ENCODE measurements around the gene PIGK.
A peak's percentile ranks its signal among the peaks of the same experiment; 100 is the strongest.

The PIGK gene

DNA sequence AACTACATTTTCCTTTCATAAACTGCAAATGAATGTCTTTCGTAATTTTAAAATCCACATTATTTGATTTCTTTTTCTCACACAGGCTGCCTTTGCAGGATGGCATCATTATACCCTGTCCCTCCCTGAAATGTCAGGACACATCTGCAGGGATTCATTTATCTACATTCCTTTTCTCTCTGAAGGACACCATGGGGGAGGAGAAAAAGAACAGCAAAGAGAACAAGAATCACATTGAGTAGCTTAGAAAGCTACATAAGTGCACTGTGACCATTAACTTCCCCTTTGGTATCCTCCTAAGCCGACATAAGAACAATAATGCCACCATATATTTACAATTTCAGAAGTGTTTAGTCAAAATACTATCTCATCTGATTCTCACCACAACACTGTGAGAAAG, 129.5 kb downstream of the PIGK start:
- no peak for DNase-seq

DNA sequence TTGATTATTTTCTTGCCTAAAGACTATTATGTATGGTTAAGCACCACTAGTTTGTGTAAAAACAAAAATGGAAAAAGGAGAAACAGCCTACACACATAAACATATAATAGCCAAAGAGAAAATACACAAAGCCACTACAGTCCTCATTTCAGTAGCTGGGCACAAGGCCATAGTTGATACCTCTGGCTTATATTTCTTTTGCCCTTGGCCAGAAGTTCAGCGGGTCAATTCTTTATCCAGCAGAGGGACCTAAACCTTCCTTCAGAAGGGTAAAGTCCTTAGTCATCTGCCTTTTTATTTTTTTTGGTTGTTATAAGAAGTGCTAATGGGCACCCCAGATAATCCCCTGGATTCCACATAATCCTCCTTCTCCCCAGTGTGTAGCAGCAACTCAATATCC, 134.1 kb downstream of the PIGK start:
- no peak for DNase-seq

DNA sequence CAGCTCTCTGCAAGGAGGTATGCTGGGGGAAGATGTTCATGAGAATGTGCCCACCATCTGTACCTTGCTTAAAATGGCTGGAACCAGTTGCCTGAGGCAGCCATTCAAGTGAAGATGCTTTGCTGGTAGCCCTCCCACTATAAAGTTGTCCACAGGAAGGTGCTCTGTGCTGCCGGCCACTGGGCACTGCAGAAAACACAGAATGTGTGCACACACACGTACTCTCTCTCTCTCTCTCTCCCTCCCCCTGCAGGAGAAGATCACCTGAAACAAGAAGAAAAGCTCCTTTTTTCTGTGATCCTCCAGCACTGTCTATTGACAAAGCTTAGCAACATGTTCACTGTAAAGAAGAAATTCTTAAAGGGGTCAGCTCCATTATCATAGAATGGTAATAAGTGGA, 134.8 kb downstream of the PIGK start:
- no peak for DNase-seq

DNA sequence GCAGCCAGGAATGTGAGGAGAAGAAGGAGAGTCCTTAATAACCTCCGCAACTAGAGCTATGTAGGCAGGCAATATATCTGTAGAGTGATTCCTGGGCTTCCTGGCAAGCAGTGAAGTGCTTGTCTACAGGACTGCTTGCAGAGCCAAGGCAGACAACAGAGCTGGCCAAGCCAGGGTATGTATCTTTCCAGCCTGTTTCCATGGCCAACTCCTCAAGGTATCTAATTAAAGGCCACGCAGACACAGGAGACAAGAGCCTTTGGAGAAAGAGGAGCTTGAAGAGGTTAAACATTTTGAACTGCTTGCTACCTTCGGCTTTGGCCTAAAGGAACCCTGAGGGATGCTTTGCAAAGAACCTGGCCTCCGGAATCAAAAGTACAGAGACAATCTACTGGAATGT, 137.4 kb downstream of the PIGK start:
- no peak for DNase-seq

- no peak for DNase-seq
These were observed 142.5 kb downstream of the PIGK start for GRCh38 chr1:77076759-77077158.

GRCh38 chr1:77068013-77068412, 151.2 kb downstream of the PIGK start:
- DNase-seq, result peak; percentile 9

DNA sequence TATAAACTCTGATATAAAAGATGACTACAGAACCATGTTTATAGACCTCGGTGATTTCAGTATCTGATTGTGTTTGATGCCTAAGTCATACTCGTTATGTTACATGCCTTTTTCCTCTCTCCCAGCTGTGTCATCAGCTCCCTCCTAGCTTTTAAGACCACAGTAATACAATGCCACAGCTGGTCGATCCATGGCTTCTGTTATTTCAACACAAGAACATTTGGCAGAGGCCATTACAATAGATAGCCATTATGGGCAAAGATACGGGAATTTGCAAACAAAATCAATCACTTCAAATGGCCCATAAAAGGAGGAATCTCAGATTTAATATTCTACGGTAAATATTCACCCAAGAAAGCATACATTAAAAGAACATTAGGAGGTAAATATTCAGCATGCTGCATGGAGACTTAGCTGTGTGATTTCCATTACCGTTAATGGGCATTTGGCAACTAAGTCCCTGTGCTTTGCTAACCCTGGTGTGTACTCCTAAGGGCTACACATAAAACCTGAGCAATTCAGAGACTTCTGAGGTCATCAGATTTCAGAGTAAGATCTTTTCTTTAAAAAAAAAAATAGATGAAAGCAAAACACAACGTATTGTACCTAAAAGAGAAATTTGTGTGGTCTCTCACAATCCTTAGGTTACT, 153.4 kb downstream of the PIGK start:
- DNase-seq, result peak; percentile 6

DNA sequence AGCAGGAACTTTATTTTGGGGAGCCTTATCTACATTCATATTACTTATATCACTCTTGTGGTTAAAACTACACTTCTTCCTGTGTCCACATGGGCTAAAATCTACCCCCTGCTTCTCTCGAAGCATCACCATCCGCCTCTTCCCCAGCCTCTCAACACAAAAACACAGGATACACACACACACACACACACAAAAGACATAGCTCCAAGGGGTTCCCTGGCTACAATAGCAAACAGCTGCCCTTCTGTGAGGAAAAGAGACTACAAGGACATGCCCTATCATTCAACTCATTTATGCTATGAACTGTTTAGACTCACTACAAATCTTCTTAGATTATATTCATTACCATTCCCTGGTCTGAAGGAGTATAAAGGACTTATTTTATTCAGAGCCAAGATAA, 155.0 kb downstream of the PIGK start:
- no peak for DNase-seq

- DNase-seq, result no peak
These were observed 156.1 kb downstream of the PIGK start for GRCh38 chr1:77063118-77063517.

GRCh38 chr1:77061162-77061561, 158.1 kb downstream of the PIGK start:
- no peak for DNase-seq

- DNase-seq, result no peak
These were observed 159.2 kb downstream of the PIGK start for GRCh38 chr1:77060000-77060399.

- no peak for DNase-seq
These were observed 161.1 kb downstream of the PIGK start for GRCh38 chr1:77057994-77058585.

DNA sequence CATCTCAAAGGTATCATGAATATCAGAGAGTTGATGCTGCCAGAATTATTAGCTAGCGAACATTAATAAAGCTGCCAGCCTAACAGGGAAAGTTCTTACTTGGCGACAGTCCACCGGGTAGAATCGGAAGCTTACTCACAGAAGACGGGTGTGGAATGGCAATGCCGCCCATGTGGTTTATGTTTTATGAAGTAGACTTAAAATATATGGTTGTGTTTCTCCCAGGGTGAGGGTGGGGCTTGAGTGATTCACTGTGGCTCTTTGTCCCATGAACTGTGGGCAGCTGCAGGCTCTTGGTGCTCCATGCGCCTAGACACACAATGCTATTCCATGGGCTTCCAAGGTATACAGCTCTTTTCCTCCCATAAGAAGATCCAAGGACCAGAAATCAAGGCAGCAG, 162.7 kb downstream of the PIGK start:
- no peak for DNase-seq

DNA sequence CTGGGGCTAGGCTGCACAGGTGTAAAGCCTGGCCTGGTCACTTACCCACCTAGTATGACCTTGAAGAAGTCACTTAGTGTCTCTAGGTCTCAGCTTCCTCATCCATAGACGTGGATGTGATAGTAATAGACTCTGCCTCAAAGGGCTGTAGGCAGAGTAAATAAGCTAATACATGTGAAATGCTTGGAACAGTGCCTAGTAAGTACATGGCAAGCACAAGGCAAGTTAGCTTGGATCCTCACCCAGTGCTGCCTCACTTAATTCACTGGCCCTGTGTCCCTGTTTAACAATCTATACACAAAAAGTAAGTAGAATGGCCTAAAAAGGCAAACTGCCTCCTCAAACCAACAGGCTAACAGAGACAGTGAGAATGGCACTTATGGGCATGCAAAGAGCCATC, 167.8 kb downstream of the PIGK start:
- DNase-seq, result no peak

DNA sequence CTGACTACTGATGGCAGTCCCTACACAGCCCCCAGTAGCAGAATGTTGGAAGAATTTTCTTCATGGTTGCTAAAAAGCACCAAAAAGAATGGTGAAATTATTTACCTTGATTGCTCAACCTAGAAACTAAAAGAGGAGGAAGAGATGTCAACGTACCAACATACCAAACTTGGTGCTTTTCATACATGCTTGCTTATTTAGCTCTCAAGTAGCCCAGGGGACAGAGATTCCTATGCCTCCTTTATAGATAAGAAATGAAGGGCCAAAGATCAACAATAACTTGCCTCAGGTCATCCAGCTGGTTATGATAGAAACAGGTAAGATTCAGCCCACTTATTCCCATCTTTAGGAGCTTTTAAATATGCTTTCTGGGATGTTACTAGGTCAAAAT, 170.6 kb downstream of the PIGK start:
- DNase-seq, result no peak

- no peak for DNase-seq
These were observed 171.1 kb downstream of the PIGK start for GRCh38 chr1:77047978-77048614.

GRCh38 chr1:77047575-77047974, 171.7 kb downstream of the PIGK start:
- DNase-seq, result no peak

GRCh38 chr1:77044133-77044849, 174.9 kb downstream of the PIGK start:
- no peak for DNase-seq

DNA sequence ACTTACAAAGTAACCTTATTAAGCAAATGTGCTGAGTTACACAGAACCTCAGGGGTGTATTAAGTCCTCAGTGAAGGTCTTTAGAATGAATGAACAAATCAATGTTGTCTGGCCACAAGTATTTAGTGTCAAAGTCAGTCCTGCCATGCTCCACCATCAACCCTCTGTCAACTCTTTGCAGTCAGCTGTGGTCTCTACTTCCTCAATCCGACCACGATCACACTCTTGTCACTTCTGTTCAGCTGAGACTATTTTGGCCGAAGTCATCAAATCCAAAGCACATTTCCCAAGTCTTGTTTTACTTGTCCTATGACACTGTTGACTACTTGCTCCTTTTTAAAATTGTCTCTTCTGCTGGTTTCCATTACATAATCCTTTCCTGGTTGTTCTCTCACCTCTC, 178.4 kb downstream of the PIGK start:
- no peak for DNase-seq

DNA sequence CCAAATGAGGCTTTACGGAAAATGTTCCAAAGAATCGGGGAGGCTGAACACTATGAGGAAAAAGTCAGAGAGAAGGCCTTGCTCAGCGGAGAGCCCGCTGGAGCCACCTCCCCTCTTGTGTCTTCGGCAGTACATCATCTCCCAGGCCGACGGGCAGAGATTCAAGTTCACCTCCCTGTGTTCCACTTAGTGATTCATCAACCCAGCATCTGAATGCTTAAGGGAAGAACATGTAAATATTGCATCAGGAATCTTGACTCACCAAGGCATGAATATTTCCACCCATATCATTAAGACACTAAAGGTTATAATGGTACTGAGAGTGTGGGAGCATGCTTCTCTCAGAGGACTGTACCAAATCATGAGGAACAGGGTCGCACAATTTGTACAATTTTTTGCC, 179.5 kb downstream of the PIGK start:
- DNase-seq, result no peak

DNA sequence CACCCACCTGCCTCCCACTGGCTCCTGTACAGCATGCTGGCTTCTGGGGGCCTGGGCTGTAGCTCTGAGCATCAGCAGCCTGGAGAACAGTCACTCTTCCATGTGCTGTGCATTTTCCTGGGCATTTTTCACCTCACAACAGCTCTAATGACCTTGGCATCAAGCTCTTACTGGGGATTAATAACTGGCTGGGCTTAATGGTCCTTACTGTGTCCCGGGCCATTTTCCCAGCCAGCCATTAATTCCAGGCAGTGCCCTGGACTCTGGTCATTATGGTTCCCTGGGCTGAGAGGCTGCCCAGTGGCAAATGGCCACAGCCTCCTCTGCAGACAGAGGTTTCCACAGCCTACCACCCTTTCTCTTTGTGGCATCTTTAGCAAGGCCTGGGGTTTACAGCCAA, 180.1 kb downstream of the PIGK start:
- DNase-seq, result no peak

Data from NCI-H345 (cell line).